HG03342 (cell line): Measurements from ENCODE around the gene NOVA2.

Experiments used
- ATAC-seq: cut with Tn5 transposase; IDR thresholded peaks from one replicate; pipeline ENCODE4 v1.9.1; 2021; ENCODE audit warnings: mild to moderate bottlenecking, moderate library complexity; ENCODE audit not compliant: unreplicated experiment

Gene NOVA2

DNA sequence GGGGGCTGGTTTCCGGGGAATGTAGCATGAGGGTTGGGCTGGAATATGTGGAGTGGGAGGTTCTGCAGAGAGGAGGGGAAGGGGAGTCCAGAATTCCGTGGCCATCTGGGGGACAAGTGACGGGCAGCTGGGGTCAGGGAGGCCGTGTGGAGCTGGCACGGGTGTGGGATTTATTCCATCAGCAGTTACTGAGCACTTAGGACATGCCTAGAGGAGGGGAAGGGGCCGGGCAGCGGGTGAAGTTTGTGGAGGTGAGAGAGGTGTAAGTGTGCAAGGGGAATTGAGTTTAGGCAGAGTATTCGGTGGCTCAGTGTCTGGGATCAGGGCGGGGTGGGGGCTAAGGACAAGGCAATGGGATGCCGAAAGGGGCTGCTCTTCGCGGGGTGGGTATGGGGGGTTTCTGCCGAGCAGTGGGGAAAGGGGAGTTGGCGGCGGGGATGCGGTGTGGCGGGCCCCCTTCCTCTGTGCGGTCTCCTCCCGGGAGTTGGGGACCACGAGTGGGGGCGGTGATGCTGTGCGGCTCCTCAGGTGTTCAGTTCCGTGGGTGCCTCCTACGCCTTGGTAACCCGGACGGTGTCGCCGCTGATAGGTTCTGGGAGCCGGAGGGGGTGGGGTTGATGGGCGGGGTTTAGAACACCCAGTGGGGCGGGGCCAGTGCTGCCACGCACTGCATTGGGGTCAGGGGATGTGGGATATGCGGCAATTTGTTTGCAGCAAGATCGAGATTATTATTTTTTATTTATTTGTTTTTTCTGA is 27.0 kb upstream of the NOVA2 start:
- no peak for ATAC-seq

DNA sequence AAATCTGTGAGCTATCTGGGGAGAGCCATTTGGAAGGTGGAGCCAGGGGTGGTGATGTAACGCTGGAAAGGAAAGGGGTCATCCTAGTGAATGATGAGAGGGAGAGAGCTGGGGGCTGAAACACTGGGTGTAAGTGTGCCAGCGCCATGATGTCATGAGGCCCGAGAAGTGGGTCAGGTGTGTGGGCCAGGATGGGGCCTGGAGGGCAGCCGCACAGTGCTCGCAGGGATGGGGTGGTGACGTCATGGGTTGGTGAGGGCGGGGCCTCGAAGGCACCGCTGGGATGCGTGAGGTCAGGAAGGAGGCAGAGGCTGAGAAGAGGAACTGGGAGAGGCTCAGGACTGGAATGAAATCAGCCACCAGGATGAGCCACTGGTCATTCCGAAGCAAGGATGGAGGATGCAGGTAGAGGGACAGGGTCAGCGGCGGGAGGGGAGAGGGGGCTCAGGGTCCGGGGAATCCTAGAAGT is 26.0 kb upstream of the NOVA2 start:
- no peak for ATAC-seq

DNA sequence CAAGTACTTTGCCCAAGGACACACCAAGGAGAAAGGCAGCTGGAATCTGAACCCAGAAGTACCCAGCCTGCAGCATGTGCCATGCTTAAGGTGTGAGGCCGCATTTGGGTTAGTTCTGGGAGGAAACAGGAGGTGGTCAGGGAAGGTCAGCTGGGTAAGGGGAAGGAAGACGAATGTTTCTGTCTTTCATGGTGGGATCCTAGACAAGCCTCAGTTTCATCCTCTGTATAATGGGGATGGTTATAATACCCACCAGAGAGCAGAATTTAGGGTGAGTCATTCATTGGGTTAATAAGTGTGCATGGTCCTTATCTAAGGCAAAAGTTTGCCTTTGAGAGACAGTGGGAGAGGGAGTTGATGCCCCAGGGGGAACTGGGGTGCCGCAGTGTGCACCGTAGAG is 25.2 kb upstream of the NOVA2 start:
- no peak for ATAC-seq

DNA sequence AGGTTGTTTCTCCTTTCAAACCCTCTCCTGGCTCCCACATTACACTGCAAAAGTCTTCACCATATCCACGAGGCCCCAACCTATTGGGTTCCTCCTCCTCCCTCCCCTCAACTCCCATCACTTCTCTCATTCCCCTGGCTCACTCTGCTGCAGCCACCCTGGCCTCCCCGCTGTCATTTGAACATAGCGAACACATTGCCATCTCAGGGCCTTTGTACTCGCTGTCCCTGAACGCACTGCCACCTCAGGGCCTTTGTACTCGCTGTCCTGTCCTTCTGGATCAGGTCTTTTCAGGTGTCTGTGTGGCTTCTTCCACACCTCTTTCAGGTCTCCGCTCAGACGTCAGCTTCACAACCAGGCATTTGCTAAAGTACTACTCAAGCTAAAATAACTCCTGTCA is 23.3 kb upstream of the NOVA2 start:
- no peak for ATAC-seq

DNA sequence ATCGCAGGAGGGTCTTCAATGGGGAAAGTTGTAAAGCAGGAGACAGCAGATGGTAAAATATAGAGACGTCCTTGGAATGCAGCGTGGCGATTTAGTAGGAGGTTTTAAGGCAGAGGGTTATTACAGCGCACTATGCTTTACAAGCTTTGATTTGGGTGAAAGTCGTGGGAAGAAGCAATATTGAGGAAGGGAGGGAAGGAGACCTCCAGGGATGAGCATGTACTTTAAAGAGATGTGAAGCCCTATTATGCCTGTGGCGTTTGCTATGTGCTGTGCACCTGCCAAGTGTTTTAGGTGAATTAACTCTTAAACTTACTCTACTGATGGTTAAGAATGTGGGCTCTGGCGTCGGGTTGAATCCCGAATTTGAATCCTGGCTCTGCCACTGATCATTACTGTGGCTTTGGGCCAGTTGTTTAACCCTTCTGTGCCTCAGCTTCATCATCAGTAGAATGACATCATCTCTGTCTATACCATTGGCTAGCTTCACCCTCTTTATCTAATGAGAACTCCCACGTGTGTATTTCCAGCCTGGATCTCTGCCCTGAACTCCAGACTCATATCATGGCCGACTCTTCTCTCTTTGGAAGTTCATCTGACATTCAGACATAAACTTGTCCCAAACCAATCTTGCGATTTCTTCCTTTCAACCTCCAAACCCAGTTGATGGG is 22.2 kb upstream of the NOVA2 start:
- no peak for ATAC-seq

DNA sequence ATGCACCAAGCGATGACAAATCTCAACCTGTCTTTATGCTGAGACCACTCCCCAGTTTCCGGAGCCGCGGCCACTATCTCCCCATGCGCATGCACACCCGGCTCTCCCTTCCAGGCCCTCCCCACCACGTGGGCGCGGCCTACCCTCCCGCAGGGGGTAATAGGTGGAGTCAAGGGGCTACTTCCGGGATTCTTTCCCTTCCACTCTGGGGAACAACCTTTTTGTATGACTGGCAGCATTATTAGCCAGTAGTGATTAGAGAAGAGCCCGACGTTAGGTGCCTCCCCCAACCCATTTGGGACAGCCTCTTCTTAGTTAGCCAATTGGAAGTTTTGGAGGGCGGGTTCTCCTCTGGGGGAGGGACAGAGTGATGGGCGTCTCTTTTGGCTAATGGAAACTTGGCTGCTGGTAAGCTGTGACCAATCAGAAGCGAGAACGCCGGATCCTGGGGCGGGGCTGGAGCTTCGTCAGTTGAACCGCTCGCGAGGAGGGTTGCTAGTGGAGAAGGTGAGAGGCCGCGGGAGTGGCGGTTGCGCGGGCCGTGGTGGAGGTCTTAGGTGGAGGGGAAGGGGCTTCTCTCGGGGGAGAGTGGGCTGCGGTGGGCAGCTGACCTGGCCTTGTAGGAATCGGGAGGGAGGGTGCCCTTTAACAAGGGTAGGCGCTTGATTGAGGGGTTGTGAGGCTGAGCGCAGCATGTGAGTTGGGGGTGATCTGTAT is 21.5 kb upstream of the NOVA2 start, which contains the start of gene CCDC61:
Gene CCDC61, plus strand, starts transcription at position 470 of the 717 bp plus-strand sequence. CDS start 7,552 bp downstream, outside the sequence.
- ATAC-seq = peak; percentile 97

DNA sequence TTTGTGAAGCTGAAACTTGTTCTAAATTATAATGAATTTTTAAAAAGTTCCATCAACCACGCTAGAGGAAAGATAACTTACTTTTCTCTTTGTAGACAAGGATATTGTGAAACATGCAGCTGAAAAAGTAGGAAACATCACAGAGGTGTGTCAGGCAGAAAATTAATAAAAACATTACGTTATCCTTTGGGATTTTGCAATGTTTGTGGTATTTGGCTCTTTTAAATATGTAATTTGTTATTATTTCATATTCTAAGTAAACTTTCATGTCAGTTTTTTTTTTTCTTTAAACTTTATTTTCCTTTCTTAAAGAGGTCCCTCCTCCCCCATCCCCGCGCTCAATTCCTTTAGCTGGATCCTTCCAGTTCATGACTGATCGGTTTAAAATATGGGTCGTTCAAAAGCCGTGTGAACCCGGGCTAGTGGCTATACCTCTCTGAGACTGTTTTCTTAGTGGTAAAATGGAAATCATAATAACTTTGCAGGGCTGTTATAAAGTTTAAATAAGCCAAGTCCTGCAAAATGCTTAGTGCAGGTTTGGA is 20.9 kb upstream of the NOVA2 start:
- ATAC-seq = peak; percentile 2

DNA sequence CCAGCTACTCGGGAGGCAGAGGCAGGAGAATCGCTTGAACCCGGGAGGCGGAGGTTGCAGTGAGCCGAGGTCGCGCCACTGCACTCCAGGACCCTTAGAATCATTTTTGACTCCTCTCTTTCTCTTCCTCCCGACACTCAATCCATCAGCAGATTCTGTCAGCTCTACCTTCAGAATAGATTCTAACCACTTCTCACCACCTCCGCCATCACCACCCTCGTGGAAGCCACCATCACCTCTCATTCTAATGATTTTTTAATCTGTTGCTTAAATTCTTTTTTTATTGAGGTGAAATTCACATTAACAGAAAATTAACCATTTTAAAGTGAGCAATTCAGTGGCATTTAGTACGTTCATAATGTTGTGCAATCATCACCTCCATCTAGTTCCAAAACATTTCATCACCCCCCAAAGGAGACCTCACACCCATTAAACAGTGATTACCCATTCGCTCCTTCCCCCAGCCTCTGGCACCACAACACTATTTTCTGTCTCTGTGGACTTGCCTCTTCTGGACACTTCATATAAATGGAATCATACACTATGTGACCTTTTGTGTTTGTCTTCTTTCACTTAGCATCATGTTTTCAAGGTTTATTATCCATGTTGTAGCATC is 16.6 kb upstream of the NOVA2 start:
- no peak for ATAC-seq

DNA sequence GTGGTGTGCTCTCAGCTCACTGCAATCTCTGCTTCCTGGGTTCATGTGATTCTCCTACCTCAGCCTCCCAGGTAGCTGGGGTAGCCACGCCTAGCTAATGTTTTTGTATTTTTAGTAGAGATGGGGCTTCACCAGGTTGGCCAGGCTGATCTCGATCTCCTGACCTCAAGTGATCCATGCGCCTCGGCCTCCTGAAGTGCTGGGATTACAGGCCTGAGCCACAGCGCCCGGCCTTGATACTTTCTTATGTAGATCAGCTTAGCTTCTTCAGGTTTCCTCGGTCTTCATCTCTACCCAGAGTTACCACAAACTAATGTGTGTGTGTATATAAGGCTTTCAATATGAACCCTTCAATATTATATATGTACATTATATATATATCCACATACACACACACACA is 11.7 kb upstream of the NOVA2 start:
- ATAC-seq = no peak

DNA sequence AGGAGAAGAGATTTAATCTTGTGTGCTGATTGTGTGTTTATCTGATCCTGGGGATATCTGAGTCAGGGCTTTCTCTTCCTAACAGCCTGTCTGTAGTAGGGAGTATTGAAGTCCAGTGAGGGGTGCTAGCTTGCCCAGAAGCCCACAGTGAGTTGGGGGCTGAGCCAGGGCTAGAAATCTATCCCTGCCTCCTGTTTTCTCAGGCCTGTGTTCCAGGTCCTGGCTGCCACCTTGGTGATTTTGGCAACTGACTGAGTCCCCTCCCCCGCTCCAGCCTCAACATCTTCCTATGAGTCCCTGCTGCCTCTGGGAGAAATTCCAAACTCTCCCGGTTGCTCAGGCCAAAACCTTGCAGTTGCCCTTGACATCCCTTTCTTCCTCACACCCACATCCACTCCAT is 7.7 kb upstream of the NOVA2 start:
- ATAC-seq = no peak

DNA sequence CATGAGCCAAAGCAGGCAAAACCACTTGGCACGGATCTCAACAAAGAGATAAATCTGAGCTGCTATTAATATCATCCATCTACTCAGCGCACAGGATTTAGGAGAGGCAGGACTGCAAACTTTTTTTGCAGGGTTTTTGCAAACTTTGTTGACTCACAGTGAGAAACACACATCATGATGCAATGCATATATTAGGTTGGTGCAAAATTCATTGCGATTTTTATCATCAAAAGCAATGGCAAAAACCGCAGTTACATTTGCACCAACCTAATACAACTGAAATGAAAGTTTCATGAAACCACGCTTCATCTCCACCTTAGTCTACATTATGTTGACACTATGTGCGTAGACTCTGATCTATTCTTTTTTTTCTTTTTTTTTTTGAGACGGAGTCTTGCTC is 4.5 kb upstream of the NOVA2 start:
- no peak for ATAC-seq

DNA sequence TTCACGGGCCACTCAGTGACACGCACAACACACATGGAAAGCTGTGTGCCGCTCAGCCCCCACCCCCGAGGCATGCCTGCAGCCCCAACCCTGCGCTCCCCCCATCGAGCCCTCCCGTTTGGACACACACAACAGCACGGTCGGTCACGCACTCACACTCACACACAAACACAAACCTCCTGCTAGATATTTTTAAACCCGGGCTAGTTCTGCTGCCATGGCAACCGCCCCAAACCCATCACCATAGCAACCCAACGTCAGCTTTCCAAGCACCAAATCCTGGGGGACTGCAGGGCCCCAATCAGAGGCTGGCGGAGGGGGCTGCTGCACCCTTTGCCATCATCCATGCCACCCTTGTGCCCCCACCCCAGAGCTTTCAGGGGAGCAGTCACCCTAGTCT is 2.5 kb upstream of the NOVA2 start:
- ATAC-seq = no peak

DNA sequence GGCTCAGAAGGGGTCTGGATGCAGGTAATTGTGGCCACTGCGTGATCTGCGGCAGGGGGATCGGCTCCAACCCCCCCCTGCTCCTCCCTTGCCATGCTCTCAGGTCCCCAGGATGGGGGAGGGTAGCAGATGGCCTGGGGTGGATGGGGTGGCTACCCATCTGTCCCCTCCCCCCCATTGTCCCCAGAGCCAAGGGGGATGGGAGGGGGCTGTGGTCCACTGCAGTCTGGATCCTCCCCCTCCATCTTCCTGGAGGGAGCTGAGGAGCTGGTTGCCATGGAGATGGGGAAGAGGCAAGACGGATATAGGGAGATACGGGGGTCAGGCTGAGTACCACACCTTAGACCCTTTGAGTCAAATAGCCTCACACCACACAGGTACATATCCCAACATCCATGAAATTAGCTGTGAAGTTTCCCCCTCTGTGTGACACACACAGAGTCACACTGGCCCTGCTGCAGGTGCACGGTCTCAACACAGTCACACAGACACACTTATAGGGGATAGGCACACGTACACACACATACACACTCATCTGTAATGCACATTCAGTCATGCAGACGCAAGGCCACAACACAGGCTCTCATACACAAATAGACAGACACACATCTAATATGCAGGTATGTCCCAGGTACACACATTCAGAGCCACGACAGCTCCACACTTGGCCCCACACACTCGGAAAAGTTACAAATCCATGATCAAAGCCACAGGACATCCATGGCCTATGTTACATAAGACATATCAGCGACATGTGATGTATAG is 1.8 kb upstream of the NOVA2 start:
- no peak for ATAC-seq

DNA sequence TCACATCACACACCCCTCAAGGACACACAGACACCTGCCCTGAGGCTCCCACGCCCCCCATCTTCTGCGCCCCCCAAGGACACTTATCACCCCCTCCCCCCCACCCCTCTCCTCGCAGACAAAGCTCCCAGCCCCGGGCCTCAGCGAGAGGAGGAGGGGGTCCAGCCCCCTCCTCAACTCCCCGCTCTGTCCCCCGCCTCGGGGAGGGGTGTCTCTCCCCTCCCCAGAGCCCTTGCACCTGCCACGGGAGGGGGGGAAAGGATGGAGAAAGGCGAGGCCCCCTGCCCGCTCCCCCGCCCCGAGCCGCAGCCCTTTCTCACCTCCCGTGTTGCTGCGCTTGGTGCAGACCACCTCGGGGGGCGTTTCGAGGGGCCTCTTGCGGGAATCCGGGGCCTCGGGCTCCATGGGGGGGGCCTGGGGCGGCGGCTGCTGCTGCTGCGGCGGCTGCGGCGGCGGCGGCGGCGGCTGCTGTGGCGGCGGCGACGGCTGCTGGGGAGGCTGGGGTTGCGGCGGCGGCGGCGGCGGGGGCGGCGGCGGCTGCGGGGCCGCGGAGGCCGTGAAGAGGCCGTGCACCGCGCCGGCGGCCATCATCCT is 621 bp downstream of the NOVA2 start:
- no peak for ATAC-seq

DNA sequence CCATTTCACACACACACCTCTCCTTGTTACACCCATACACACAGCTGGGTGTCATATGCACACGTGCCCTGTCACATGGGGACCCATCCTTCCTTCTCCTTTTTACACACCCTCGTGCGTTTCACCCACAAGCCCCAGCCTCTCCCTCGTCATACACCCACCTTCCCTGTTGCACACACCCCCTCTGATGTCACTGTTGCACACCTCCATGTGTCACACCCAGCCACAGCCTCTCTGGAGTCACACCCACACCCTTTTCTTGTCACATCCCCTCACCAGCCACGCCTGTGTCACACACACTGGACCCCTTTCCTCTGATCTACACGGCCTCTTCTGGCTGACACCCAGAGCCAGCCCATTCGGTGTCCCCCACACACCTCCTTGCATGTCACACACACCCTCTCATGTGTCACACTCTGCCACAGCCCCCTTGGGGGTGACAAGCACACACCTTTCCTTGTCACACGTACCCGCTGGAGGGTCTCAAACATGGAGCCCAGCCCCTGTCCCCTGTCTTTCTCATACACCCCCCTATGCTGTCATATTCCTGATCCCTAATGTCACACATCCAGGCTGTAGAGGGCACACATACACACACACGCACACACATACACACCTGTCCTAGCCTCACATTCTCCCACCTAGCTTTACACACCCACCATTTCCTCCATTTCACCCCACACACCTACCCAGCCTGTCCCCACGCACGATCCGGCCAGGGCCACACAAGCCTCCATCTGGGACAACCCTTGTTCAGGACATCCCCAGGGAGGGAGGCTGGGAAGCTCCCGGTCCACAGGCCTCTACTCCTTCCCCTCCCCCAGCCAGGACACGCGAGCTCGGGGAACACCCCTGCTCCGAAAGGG is 1.4 kb downstream of the NOVA2 start:
- ATAC-seq = no peak

DNA sequence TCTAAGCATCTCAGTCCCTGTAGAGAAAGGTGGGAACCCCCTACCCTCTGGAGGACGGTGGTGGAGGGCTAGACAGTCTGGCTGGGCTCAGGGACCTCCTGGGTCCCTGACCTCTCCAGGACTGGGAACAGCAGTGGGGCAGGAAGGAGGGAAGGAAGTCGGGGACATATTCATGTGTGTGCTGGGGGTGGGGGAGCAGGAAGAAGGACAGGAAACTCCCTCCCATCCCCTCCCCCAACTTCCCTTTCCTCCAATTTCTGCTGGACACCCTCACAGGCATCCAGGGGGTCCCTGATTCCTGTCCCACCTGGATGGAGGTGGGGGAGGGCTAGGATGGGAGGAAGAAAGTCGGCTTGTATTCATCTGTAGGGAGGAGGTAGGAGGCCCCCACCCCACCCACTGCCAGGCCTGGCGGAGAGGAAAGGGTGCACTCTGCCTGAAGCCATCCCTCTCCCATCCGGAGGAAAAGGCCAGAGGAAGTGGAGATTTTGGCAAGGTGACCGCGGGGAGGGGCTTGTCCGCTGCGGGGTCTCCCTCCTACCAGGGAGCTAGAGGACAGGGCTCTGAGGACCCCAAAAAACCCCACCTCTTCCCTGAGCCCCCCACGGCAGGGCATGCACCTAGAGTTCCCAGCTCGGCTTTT is 2.3 kb downstream of the NOVA2 start:
- ATAC-seq = no peak

DNA sequence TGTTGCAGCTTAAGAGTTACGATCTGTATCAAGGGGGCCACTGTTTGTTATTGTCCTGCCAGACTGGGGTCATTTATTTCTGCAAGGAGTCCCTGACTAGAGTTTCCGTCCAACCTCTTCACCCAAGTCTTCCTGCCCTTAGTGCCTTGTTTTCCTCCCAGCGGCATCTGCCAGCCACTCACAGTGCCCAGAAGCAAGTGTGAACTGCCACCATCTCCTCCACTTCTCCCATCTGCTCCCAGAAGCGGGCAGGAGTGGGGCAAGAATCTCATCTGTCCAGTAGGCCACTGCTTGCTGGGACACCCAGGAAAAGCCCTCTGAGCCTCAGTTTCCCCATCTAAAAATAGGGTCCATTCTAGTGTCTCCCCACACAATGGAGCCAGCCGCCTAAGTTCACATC is 4.0 kb downstream of the NOVA2 start:
- ATAC-seq = no peak

DNA sequence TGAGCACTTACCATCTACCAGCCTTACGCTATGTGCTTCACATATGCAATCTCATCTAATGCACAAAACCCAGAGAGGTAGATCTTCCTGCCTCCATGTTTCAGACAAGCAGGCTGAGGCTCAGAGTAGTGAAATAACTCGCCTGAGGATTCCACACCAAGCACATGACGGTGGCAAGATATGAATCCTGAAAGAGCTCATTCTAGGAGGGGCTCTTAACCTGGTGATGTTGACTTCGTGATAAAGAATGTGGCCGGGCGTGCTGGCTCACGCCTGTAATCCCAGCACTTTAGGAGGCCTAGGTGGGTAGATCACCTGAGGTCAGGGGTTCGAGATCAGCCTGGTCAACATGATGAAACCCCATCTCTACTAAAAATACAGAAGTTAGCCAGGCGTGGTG is 5.0 kb downstream of the NOVA2 start:
- ATAC-seq = no peak

DNA sequence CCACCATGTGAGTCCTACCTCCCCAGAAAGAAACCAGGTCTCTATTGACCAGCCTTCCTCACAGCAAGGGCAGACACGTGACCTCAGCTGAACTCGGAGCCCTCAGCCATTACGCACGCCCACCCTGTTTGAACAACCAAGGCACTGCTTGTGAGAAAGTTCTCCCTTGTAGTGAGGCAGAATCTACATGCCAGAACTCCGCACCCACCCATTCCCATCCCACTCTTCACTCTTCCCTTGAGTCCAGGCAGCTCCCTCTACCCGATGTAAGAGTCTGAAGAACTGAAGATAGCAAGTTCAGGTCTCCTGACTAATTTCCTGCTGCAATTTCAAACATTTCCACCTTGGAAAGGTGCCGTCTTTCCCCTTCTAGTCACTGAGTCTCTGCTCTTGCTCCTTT is 6.4 kb downstream of the NOVA2 start:
- ATAC-seq = no peak
